Right lobe of liver (tissue), 6 donors: ENCODE results near the gene UBR1. TPM values are rescaled to one million over a fixed set of nuclear protein-coding genes. Genes with fewer than 3 reads are reported as not detected.
A peak's percentile ranks its signal among the peaks of the same experiment; 100 is the strongest.

Experiments
- ATAC-seq, 4 donors: fragments of 200-7000 bp; cut with Tn5 transposase; one replicate each; pipeline ENCODE4 v1.9.1; 2020; ENCODE audit warnings: mild to moderate bottlenecking in 4 of 4, moderate library complexity in 4 of 4
- DNase-seq, 3 donors: peaks; one replicate each; pipeline ENCODE4 v3.0.0-alpha.2; 2020
- H3K27ac ChIP-seq, 3 donors: fragments of 200-600 bp; one replicate each; pipeline ENCODE4 v1.8.0; 2022
- H3K27me3 ChIP-seq, 2 donors: fragments of 200-600 bp; one replicate each; pipeline ENCODE4 v1.8.0; 2022
- H3K36me3 ChIP-seq, 4 donors: fragments of 200-600 bp; sonication (generic) in 1 of 4; one replicate each; pipeline versions ENCODE4 v1.5.1 to v1.8.0; 2017 to 2022; ENCODE audit warnings: control low read depth in 1 of 4
- H3K4me1 ChIP-seq, 4 donors: fragments of 200-600 bp; sonication (generic) in 1 of 4; one replicate each; pipeline versions ENCODE4 v1.5.1 to v1.8.0; 2017 to 2022; ENCODE audit warnings: control low read depth in 1 of 4
- H3K4me3 ChIP-seq, 3 donors: fragments of 200-600 bp; one replicate each; pipeline ENCODE4 v1.8.0; 2022
- H3K9me3 ChIP-seq, 4 donors: fragments of 200-600 bp; sonication (generic) in 1 of 4; one replicate each; pipeline versions ENCODE4 v1.5.1 to v1.8.0; 2017 to 2022; ENCODE audit warnings: control low read depth in 1 of 4
- POLR2A ChIP-seq: fragments of 450-650 bp; IDR thresholded peaks from one replicate; pipeline ENCODE4 v1.6.1; 2017; ENCODE audit warnings: antibody characterized with exemption, mild to moderate bottlenecking
- WGBS: methylation state at CpG from one replicate; pipeline ENCODE4 v1.1.6; 2018; ENCODE audit warnings: low coverage, low lambda C conversion rate; ENCODE audit not compliant: insufficient coverage; ENCODE audit errors: missing lambda C conversion rate; 5-methylcytosine and 5-hydroxymethylcytosine counted together
- intact Hi-C, 2 donors: fragments of 100-400 bp; cut with DNase I; formaldehyde crosslinking; loops; one replicate each; pipeline versions ENCODE4 v1.11.2 to v1.14.1; 2022
- total RNA-seq, 6 experiments: library from RNA; depleted of rRNA in 2 of 6; stranded (reverse); fragments of >200 nt in 2 of 6; fragmentation: NEBNext Ultra II Directional in 3 of 6; extraction: Animal tissue kit (Norgen Biotek cat#: 25700) in 3 of 6; gene quantifications; one replicate each; pipeline versions ENCODE4 v1.1.0 to v1.2.4, GENCODE V29; 2016 to 2023
- TF ChIP-seq, protein P1 (sequence below), 4 donors: fragments of 200-600 bp in 3 of 4; fragments of 450-650 bp in 1 of 4; IDR thresholded peaks; one replicate each; pipeline versions ENCODE4 v1.5.1 to v1.8.0; 2016 to 2022; ENCODE audit warnings: antibody characterized with exemption in 4 of 4, mild to moderate bottlenecking in 2 of 4
- donor health status: DM: no; HTN: yes; CAD: no.
- donor health status: DM: no; HTN: no; CAD: no.
- donor health status: DM: no; HTN: no; CAD: no.
- donor health status: DM: no; HTN: yes; CAD: no.
- donor health status: DM: no; HTN: yes; CAD: no.

UBR1 gene
- total RNA-seq, 6 experiments from 2014 or later = 8.8 to 15.6 (median 10.6) TPM

GRCh38 chr15:43094416-43095030 is 11.3 kb downstream of the UBR1 start:
- TF ChIP-seq, protein P1, sequence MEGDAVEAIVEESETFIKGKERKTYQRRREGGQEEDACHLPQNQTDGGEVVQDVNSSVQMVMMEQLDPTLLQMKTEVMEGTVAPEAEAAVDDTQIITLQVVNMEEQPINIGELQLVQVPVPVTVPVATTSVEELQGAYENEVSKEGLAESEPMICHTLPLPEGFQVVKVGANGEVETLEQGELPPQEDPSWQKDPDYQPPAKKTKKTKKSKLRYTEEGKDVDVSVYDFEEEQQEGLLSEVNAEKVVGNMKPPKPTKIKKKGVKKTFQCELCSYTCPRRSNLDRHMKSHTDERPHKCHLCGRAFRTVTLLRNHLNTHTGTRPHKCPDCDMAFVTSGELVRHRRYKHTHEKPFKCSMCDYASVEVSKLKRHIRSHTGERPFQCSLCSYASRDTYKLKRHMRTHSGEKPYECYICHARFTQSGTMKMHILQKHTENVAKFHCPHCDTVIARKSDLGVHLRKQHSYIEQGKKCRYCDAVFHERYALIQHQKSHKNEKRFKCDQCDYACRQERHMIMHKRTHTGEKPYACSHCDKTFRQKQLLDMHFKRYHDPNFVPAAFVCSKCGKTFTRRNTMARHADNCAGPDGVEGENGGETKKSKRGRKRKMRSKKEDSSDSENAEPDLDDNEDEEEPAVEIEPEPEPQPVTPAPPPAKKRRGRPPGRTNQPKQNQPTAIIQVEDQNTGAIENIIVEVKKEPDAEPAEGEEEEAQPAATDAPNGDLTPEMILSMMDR (IDR thresholded peaks at IDR 0.05) = no peak
- TF ChIP-seq POLR2A = no peak
- Histone ChIP-seq H3K27ac (no peak overlapping the region), H3K4me3 (no peak overlapping the region), H3K27me3 (no peaks in the 10 kb centered on the region), H3K36me3 (no peaks in the 10 kb centered on the region), H3K4me1 (no peaks in the 10 kb centered on the region), H3K9me3 (no peaks in the 10 kb centered on the region)
- WGBS = 57% methylated on average over 1 of the region's 1 CpG
- no peak for ATAC-seq
- intact Hi-C loops = no loop called here
- no peak for DNase-seq

- H3K9me3 ChIP-seq = no peaks in the 10 kb centered on the region
- ATAC-seq (peak in 1 of 4 donors; percentile 16), DNase-seq (no peak)
- no peaks in the 10 kb centered on the region for H3K4me1 ChIP-seq
- WGBS = 77% methylated on average over 1 of the region's 1 CpG
- TF ChIP-seq, protein P1 (IDR thresholded peaks at IDR 0.05) = no peak
- TF ChIP-seq POLR2A = no peak
- no peak overlapping the region for H3K4me3 ChIP-seq
- no peaks in the 10 kb centered on the region for H3K27me3 ChIP-seq
- H3K27ac ChIP-seq = no peak overlapping the region
- intact Hi-C loops = no loop called here
- H3K36me3 ChIP-seq = no peaks in the 10 kb centered on the region
These were observed 12.8 kb downstream of the UBR1 start for GRCh38 chr15:43093026-43093425.

GRCh38 chr15:43091859-43092258 is 14.0 kb downstream of the UBR1 start:
- no peak for DNase-seq
- no peak overlapping the region for H3K27ac ChIP-seq
- TF ChIP-seq, protein P1 (IDR thresholded peaks at IDR 0.05) = no peak
- TF ChIP-seq POLR2A = no peak
- H3K9me3 ChIP-seq = no peaks in the 10 kb centered on the region
- no peaks in the 10 kb centered on the region for H3K36me3 ChIP-seq
- ATAC-seq = no peak
- H3K4me3 ChIP-seq = no peak overlapping the region
- H3K27me3 ChIP-seq = no peaks in the 10 kb centered on the region
- no peaks in the 10 kb centered on the region for H3K4me1 ChIP-seq
- intact Hi-C loops = no loop called here
- 100% methylated on average over 3 of the region's 4 CpGs for WGBS

DNA sequence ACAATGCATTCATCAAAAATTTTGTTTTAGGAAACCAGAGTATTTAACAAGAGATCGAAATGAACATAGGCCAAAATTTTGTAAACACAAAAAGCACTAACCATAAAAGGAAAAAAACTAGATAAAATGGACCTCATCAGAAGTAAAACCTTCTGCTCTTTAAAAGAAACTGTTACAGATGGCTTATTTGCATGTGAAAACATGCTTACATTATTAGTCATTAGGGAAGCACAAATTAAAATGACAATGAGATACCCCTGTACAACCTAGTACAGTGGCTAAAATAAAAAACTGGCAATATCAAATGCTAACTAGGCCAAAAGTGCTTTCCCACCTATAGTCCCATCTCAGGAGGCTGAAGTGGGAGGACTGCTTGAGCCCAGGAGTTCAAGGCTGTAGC is 19.3 kb downstream of the UBR1 start:
- DNase-seq (no peak), ATAC-seq (no peak)
- 27% methylated on average over 1 of the region's 1 CpG for WGBS
- H3K27me3 ChIP-seq = no peaks in the 10 kb centered on the region
- no peak overlapping the region for H3K4me3 ChIP-seq
- TF ChIP-seq, protein P1 (IDR thresholded peaks at IDR 0.05) = no peak
- no peak for TF ChIP-seq POLR2A
- H3K36me3 ChIP-seq = peaks cover 0 to 9% (median 0%) of the 10 kb centered on the region in 4 donors
- intact Hi-C loops = no loop called here
- peaks cover 0 to 6% (median 2%) of the 10 kb centered on the region in 4 donors for H3K4me1 ChIP-seq
- H3K27ac ChIP-seq = no peak overlapping the region
- H3K9me3 ChIP-seq = no peaks in the 10 kb centered on the region

DNA sequence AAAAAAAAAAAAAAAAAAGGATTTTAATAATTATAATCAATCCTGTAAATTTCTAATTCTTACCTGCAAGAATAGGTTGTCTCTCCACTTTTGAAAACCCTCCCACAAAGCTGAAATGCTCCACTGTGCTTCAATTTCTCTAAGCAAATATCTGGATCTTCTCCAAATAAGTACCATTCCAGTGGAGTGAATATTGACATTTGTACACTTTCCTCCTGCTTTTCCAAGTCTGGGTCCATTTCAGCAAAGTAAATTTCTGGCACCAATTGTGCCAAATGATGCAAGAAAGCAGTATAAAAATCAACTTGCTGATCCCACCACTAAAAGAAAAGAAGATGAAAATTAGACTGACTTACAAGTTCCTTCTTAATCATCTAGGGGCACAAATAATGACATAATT is 19.9 kb downstream of the UBR1 start:
- ATAC-seq (peak; percentile 81 to 92 (median 88)), DNase-seq (no peak)
- no peak overlapping the region for H3K27ac ChIP-seq
- H3K4me1 ChIP-seq = peaks cover 0 to 6% (median 2%) of the 10 kb centered on the region in 4 donors
- H3K27me3 ChIP-seq = no peaks in the 10 kb centered on the region
- no peak overlapping the region for H3K4me3 ChIP-seq
- intact Hi-C loops = no loop called here
- no peak for TF ChIP-seq POLR2A
- TF ChIP-seq, protein P1 (IDR thresholded peaks at IDR 0.05) = no peak
- no peaks in the 10 kb centered on the region for H3K9me3 ChIP-seq
- H3K36me3 ChIP-seq = peaks cover 0 to 9% (median 0%) of the 10 kb centered on the region in 4 donors
